Cardiac muscle cell (in vitro differentiated cells and primary cell): Measurements from ENCODE around the gene SYNCRIP. TPM values are rescaled to one million over a fixed set of nuclear protein-coding genes. Genes with fewer than 3 reads are reported as not detected.

Experiments
- polyA plus RNA-seq: library from polyadenylated mRNA; unstranded; fragments of >200 nt; fragmentation: Nextera tagmentation; extraction: Ambion mirVana; gene quantifications from 2 replicates; pipeline ENCODE4 v1.2.1, GENCODE V29; 2016
- total RNA-seq: library from RNA; depleted of rRNA; stranded (reverse); fragments of >200 nt; gene quantifications from 2 replicates; pipeline ENCODE4 v1.2.3, GENCODE V29; 2016

SYNCRIP gene
- total and polyA plus RNA-seq, 2 experiments from 2014 or later: 40.7 to 48.8 TPM

Other genes starting within 250 kb of the SYNCRIP start
- gene NT5E, start 192.8 kb downstream of the SYNCRIP start, total RNA-seq: 0.56 and 0.80 TPM in 2 replicates
- 0.70 and 3.2 TPM in 2 replicates for gene NT5E, start 192.8 kb downstream of the SYNCRIP start, polyA plus RNA-seq
- 52.8 and 103 TPM in 2 replicates for gene SNX14, start 49.0 kb downstream of the SYNCRIP start, total RNA-seq
- gene SNX14, start 49.0 kb downstream of the SYNCRIP start, polyA plus RNA-seq: 53.8 and 58.1 TPM in 2 replicates